HG02938 (cell line): Measurements from ENCODE around the gene FBN1.

ENCODE experiments used
- ATAC-seq: cut with Tn5 transposase; IDR thresholded peaks from one replicate; pipeline ENCODE4 v1.9.1; 2021; ENCODE audit warnings: mild to moderate bottlenecking, moderate library complexity; ENCODE audit not compliant: unreplicated experiment

The FBN1 gene

GRCh38 chr15:48625126-48625525 is 20.4 kb downstream of the FBN1 start:
- no peak for ATAC-seq

GRCh38 chr15:48624700-48625099 is 20.8 kb downstream of the FBN1 start:
- no peak for ATAC-seq

- ATAC-seq: no peak
Measured at GRCh38 chr15:48623456-48623855, 22.1 kb downstream of the FBN1 start.

- ATAC-seq: no peak
Measured at GRCh38 chr15:48622237-48622636, 23.3 kb downstream of the FBN1 start.

- no peak for ATAC-seq
Measured at GRCh38 chr15:48619446-48619845, 26.1 kb downstream of the FBN1 start.

GRCh38 chr15:48617619-48618018 is 27.9 kb downstream of the FBN1 start:
- no peak for ATAC-seq

- ATAC-seq: no peak
Measured at GRCh38 chr15:48616216-48616615, 29.3 kb downstream of the FBN1 start.

GRCh38 chr15:48614051-48614450 is 31.5 kb downstream of the FBN1 start:
- no peak for ATAC-seq

- no peak for ATAC-seq
Measured at GRCh38 chr15:48609486-48609885, 36.0 kb downstream of the FBN1 start.

- ATAC-seq: no peak
Measured at GRCh38 chr15:48607846-48608245, 37.7 kb downstream of the FBN1 start.

GRCh38 chr15:48604567-48604966 is 40.9 kb downstream of the FBN1 start:
- ATAC-seq: no peak

- ATAC-seq: no peak
Measured at GRCh38 chr15:48603922-48604321, 41.6 kb downstream of the FBN1 start.

GRCh38 chr15:48603123-48603500 is 42.4 kb downstream of the FBN1 start:
- no peak for ATAC-seq

GRCh38 chr15:48602358-48603122 is 43.0 kb downstream of the FBN1 start:
- ATAC-seq: no peak

- ATAC-seq: no peak
Measured at GRCh38 chr15:48601095-48601494, 44.4 kb downstream of the FBN1 start.

GRCh38 chr15:48596841-48597240 is 48.7 kb downstream of the FBN1 start:
- peak; percentile 33 for ATAC-seq

GRCh38 chr15:48596415-48596814 is 49.1 kb downstream of the FBN1 start:
- ATAC-seq: peak; percentile 40

- peak; percentile 44 for ATAC-seq
Measured at GRCh38 chr15:48595981-48596380, 49.5 kb downstream of the FBN1 start.

- no peak for ATAC-seq
Measured at GRCh38 chr15:48592933-48593332, 52.6 kb downstream of the FBN1 start.

GRCh38 chr15:48592221-48592731 is 53.2 kb downstream of the FBN1 start:
- no peak for ATAC-seq

- no peak for ATAC-seq
Measured at GRCh38 chr15:48590723-48591122, 54.8 kb downstream of the FBN1 start.

- ATAC-seq: no peak
Measured at GRCh38 chr15:48584812-48585563, 60.5 kb downstream of the FBN1 start.
